Fibroblast of skin of scalp (primary cell): ENCODE measurements around the gene BAIAP2.
A peak's percentile ranks its signal among the peaks of the same experiment; 100 is the strongest.
"Not testable (repeated sequence)": the region's sequence is repeated elsewhere in the genome, so short reads cannot be mapped to it uniquely, and the experiment has no call there.

Experiments used
- DNase-seq: peaks from one replicate; pipeline ENCODE4 v3.0.0-alpha.2; 2013

The BAIAP2 gene

GRCh38 chr17:81002013-81002384 is 33.0 kb upstream of the BAIAP2 start:
- DNase-seq: no peak

- peak; percentile 53 for DNase-seq
Measured at GRCh38 chr17:81002409-81003361, 32.3 kb upstream of the BAIAP2 start.

GRCh38 chr17:81003711-81004475 is 31.1 kb upstream of the BAIAP2 start:
- DNase-seq: no peak

GRCh38 chr17:81006891-81007290 is 28.1 kb upstream of the BAIAP2 start:
- no peak for DNase-seq

GRCh38 chr17:81008140-81008539 is 26.8 kb upstream of the BAIAP2 start:
- no peak for DNase-seq

GRCh38 chr17:81009136-81009535 is 25.8 kb upstream of the BAIAP2 start:
- no peak for DNase-seq

GRCh38 chr17:81010935-81011334 is 24.0 kb upstream of the BAIAP2 start:
- no peak for DNase-seq

- DNase-seq: peak; percentile 36
Measured at GRCh38 chr17:81011951-81012350, 23.0 kb upstream of the BAIAP2 start.

GRCh38 chr17:81012574-81013447 is 22.1 kb upstream of the BAIAP2 start:
- DNase-seq: no peak

- DNase-seq: no peak
Measured at GRCh38 chr17:81013642-81014041, 21.3 kb upstream of the BAIAP2 start.

GRCh38 chr17:81015136-81015535 is 19.8 kb upstream of the BAIAP2 start:
- no peak for DNase-seq

GRCh38 chr17:81016575-81016974 is 18.4 kb upstream of the BAIAP2 start:
- no peak for DNase-seq

GRCh38 chr17:81017330-81017729 is 17.6 kb upstream of the BAIAP2 start:
- not testable (repeated sequence) for DNase-seq

- peak; percentile 43 for DNase-seq
Measured at GRCh38 chr17:81018044-81018802, 16.7 kb upstream of the BAIAP2 start.

GRCh38 chr17:81019563-81020442 is 15.1 kb upstream of the BAIAP2 start:
- no peak for DNase-seq

GRCh38 chr17:81020443-81020766 is 14.5 kb upstream of the BAIAP2 start:
- DNase-seq: no peak

- no peak for DNase-seq
Measured at GRCh38 chr17:81020767-81021497, 14.0 kb upstream of the BAIAP2 start.

- DNase-seq: no peak
Measured at GRCh38 chr17:81021531-81022343, 13.2 kb upstream of the BAIAP2 start.

- DNase-seq: no peak
Measured at GRCh38 chr17:81022344-81022676, 12.6 kb upstream of the BAIAP2 start.
